ENCODE data around the gene SMURF1.
"Not testable (repeated sequence)": the region's sequence is repeated elsewhere in the genome, so short reads cannot be mapped to it uniquely, and the experiment has no call there.

SMURF1 gene

DNA sequence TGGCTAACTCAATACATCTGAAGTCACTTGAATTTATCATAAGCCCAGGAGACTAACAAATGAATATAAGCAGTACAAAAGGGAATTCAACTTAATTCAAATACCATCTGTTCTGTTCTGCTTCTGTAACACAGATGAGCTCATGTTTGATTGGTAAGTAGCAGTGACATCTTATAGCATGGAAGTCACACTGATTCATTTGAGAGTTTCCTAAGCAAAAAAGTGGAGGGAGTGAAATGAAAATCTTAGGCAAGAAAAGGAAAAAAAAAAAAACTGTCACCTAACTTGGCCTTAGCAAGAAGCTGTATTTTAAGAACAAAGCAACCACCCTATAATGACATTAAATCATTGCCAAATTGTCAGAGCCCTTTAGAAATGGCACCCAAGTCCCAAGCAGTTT lies 49.5 kb downstream of the SMURF1 start:
- DNase-seq: no peak

DNA sequence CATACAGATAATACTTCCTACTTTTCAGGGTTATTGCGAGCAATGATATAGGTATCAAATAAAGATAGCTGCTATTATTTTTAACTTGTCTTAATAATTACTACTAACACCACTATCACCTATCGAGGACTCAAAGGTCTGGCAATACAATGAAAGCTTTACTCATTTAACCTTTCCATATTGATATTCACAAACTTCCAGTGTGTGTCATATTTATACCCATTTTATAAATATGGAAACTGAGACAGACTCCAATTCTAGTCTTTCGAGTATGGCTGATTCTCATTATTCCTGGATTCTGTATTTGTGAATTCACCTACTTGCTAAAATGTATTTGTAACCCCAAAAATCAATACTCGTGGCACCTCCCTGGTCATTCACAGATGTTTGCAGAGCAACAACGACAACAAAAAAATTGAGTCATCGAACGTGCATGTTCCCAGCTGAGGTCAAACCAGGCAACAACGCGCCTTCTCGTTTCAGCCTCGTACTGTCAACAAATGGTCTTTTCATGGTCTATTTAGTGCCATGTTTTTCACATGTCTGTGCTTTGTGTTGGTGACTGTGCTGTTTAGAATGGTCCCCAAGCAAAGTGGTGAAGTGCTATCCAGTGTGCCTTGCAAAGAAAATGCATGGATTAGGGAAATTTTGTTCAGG lies 51.7 kb downstream of the SMURF1 start:
- no peak for DNase-seq

DNA sequence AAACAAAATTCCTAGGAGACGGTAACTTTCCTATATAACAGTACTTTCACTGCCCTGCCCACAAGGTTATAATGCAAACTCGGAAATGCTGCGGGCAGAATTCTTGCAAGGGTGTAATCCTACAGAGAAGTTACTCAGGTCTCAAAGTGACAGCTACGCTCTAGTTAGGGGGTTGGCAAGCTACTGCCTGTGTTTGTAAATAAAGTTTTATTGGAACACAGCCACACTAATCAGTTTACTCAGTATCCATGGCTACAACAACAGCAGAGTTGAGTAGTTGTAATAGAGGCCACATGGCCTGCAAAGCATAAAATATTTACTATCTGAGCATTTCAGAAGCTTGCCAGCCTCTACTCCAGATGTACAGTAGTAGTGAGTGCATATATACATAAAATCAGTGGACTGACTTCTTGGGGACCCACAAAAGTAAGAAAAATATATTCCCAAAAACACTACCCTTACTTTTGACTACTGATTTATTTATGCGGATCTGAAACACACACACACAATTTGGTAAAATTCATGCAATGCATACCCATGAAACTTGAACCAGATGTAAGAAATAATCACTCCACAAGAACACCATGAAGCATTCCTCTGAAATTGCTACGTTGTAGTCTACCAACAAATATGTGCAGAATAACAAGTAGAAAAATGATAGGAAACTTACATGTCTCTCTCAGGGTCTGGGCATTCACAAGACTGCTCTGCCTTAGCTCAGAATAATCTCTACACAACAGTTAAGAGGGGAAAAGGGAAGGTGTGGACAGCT lies 53.0 kb downstream of the SMURF1 start:
- DNase-seq: no peak

DNA sequence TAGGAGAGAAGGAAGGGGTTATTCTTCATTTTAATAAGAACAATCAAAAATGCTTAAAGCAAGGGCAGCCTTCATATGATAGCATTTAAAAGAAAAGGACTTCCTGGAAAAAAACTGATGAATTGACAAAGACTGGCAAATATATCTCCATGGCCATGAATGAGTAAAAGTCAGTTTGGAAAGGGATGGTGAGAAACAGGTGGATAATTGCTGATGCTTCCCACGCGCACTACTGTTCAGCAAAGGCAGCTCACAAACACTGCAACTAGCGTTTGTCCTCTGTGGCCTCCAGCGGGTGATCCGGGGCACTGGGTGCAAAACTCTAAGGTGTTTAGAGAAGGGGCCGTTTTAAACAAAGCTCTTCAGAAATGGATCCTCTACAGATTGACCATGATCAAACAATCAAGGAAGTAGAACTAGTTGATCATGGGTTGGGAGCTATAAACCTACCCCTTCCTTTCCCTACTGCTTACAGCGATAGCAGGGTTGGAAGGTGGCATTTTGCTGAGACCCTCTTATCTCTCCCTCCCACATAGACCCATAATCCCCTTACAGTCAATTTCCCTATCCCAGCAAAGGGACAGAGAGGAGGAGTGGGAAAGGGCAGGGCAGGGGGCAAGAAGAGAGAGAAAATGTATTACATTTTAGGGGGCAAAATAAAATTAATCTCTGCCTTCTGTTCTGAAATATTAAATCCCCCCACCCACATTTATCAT lies 53.8 kb downstream of the SMURF1 start:
- no peak for DNase-seq

DNA sequence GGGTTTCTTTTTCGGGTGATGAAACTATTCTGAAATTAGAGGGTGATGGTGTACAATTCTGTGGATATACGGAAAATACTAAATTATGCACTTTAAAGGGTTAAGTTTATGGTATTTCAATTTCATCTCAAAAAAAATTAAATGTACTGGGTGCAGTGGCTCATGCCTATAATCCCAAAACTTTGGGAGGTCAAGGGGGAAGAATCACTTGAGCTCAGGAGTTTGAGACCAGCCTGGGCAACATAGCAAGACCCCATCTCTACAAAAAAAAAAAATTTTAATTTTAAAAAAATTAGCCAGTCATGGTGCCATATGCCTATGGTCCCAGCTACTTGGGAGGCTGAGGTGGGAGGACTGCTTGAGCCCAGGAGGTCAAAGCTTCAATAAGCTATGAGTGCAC lies 57.0 kb downstream of the SMURF1 start:
- DNase-seq: no peak

DNA sequence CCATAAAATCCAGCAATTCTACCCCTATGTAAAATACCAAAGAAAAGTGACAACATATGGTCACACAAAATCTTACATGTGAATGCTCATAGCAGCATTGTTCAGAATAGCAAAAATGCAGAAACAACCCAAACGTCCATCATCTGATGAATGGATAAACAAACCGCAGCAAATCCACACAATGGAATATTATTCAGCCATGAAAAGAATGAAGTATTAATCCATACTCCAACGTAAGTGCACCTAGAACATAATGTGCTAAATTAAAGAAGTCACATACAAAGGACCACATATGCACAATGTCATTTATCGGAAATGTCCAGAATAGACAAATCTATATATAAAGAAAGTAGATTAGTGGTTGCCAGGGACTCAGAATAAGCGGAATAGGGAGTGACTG lies 57.4 kb downstream of the SMURF1 start:
- no peak for DNase-seq

DNA sequence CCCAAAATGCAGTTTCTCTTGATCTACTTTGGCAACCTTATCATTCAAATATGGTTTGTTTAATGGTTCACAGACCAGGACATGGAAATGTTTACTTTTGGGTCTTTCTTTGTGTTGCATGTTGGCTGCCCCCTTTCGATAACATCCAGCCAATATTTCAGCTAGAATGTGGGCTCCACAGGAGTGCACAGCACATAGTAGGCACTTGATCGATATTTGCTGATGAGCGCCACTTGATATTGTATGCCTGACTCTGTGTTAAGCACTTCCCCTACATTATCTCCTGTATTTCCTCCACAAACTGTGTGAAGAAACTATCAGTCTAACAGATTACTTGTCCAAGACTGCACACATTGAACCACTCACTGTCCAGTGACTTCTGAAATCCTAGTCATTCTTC lies 60.2 kb downstream of the SMURF1 start:
- no peak for DNase-seq

DNA sequence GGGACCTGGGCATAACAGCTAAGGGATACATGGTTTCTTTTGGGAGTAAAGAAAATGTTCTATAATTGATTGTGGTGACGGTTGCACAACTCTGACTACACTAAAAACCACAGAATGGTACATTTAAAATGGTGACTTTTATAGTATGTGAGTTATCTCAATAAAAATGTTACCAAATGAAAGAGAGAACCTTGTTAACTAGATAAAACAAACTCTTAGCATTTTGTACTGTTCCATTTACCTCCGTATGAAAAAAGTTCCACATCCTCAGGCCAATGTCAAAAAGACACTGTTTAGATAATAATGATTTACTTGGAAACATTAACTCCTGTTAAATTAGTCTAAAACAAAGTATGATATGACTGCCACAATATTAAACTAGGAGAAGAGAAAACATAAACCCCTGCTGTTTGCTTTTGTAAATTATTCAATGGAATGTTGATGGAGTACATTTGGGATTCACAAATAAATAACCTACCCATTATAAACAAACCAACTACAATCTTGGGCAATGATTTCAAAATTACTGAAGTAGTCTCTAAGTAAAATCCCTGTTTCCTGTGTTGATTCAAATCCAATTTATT lies 60.7 kb downstream of the SMURF1 start:
- no peak for DNase-seq

DNA sequence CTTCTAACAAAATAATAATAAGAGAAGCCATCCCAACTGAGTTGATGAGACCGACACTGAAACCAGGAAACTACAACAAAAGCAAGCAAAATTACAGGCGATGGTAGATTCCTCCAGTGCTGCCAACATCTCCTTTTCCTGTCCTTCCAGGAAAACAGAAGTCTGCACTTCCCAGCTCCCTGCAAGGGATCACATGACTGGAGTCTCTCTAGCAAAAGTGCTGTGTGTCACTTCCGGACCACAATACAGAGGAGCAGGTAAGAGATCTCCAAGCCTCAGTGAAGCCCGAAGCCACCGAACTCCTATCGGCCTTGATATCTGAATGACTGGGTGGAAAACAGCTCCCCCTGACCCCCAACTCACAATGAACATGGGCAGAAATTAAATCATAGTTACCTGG lies 63.2 kb downstream of the SMURF1 start:
- no peak for DNase-seq

DNA sequence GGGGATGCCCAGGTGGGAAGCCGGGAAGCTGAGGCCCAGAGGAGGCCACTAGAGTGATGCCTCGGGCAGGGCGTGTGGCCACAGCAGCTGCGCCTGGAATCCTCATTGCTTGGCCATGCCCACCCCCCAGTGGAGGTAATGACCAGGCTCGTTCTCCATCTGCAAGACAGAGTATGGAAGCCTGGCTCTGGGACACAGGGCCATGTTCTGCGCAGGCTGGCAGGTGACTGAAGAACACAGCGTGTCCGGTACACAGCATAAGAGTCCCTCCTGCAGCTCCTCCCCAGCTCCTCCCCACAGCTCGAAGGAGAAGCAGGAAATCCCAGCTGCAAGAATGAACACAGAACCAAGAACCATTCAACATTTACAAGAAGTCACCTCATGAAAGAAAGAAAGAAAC lies 64.8 kb downstream of the SMURF1 start:
- no peak for DNase-seq

DNA sequence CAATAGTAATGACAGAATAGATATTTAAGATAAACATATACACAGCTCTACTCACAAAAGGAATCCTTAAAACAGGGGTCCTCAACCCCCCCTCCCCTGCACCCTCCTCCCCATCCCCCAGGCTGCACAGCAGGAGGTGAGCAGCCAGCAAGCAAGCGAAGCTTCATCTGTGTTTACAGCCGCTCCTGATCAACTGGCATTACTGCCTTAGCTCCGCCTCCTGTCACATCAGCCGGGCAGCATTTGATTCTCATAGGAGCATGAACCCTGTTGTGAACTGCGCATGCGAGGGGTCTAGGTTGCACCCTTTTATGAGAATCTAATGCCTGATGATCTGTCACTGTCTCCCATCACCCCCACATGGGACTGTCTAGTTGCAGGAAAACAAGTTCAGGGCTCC lies 65.5 kb downstream of the SMURF1 start:
- no peak for DNase-seq

DNA sequence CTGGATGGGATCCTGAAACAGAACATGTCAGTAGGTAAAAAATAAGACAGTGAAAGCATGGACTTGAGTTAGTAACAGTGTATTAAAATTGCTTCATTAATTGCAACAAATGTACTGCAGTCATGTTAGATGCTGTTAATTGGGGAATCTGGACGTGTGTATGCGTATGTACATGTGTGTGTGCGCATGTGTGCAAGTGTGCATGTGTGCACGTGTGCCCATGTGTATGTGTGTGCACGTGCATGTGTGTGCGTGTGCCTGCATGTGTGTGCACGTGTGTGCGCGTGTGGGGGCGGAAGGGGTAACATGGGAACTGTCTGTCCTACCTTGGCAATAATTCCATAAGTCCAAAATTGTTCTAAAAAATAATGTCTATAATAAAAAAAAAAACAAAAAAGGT lies 67.3 kb downstream of the SMURF1 start:
- DNase-seq: no peak

DNA sequence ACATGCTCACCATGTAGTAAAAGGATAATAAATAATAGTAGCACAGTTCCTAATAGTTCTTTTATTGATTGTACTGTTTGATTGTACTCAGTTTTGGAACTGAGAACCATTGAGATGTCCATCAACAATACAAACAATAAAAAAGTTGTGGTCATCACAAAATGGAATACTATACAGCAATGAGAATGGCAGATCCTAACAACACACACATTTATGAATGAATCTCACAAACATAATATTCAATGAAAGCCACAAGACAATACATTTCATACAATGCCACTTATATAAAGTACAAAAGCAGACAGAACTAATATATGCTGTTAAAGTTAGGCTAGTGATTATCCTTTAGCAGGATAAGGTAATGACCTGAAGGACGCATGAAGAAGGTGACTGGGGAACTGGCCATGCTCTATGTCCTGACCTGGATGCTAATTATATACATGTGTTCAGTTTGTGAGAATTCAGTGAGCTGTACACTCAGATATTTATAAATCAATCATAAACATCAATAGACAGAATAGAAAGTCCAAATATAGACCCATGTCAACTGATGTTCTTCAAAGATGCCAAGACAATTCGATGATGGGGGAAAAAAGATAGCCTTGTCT lies 70.0 kb downstream of the SMURF1 start:
- DNase-seq: no peak

DNA sequence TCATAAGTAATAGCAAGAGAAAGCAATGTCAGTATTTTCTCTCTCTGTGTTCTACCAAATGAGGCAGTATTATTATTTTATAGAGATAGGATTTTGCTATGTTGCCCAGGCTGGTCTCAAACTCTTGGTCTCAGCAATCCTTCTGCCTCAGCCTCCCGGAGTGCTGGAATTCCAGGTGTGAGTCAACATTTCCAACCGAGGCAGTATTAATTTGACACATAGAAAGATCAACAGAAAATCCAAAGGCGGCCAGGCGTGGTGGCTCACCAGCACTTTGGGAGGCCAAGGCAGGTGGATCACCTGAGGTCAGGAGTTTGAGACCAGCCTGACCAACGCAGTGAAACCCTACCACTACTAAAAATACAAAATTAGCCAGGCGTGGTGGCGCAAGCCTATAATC lies 71.8 kb downstream of the SMURF1 start:
- no peak for DNase-seq

DNA sequence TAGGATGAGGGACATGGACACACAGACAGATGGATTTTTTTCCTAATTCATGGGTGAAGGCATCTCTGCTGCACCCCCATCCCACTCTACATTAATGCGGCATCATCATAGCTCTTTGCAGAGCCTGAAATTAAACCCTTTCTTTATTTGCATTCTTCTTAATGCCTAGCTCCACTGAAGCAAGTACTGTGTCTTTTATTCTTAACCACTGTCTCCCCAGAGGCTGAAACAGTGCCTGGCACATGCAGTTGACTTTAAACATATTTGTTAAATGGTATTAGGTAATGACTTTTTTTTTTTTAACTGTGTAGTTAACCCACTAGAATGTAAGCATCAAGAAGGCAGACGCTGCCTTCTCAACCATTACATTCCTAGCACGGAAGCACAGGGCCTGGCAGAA lies 73.5 kb downstream of the SMURF1 start:
- DNase-seq: no peak

DNA sequence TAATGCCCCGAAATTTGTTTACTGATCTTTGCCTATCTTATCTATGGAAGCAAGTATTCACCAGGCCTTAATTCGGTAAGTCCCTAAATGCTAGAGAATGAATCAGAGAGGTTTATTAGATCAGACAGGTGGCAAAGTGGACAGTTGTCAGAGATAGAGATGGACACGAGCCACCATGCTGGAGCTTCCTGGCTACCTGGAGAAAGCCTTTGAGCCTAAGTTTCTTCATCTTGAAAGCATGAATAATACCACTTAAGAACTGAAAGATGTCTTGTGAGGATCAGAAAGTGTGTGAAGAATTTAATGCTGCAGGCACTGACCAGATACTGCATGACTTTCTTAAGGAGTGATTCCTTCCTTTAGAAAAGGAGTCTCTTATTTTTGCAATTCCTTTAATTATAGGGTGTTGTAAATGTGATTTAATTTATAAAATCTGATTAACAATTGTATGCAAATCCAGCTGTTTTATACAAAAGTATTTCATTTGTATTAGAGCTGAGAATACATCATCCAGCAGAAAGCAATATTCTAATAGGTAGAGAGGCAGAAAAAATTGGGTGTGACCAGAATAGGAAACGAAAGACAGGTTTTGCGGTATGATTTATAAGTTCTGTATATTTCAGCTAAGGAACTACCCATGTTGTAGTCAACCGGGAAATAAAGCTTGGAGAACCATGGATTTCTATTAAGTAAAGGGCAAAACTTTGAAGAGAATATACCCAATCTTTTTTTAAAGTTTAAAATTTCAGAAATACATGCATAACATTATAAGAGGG lies 82.7 kb downstream of the SMURF1 start:
- DNase-seq: no peak

DNA sequence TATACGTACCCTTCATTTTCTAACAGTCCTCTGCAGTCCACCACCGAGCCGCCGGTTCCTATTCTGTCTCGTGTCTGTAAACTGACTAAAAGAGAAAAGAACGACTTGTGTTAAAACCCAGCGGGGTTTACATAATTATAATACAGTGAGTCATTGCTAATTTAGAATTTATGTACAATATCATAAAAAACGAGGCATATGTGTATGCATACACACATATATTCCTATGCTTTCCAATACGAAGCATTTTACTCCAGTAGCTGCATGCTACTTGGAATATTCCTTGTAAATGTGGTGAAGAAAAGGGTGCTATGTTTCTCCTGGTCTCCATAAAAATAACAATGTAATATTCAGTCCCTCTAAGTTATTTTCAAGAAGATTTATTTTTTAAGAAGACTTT lies 89.1 kb downstream of the SMURF1 start:
- DNase-seq: no peak

DNA sequence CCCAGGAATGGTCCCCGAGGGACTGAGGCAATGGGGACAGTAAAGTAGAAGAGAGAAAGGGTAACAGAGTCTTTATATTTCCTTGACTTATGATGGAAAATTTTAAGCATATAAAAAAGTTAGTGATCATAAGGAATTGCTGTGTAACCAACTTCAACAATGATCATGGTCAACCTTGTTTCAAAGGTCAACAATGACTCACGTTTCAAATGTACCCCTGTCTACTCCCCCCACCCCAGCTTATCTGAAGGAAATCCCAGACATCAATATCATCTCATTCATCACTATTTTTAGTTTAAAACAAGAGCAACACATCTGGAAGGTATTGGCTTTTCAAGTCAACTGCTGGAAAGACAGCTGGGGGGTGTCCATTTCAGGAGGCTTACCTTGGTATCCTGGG lies 92.9 kb downstream of the SMURF1 start:
- DNase-seq: no peak

DNA sequence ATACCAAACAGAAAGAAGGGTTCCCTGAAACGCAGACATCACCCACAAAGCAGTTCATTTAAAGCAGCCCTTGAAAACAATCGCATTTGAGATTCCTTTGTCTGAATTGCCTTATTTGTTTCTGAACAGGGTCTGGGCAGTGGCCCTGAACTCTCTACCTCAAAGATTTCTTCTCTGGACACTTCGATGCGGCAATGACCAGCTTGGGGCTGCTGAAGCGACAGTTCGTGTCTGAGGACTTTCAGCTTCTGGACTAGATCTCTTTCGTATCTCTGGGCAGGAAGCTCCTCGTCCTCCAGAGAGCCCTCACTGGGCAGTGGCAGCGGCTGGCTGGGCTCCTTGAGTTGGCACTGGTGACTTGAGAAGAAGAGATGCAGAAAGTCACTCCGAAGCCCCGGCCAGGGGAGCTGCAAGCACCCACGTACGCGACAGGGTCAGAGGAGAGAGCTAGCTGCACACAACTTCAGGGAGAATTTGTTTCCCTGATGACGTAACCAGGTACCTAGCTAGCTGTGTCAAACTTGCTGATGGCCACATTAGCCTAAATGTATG lies 96.3 kb downstream of the SMURF1 start:
- DNase-seq: no peak

DNA sequence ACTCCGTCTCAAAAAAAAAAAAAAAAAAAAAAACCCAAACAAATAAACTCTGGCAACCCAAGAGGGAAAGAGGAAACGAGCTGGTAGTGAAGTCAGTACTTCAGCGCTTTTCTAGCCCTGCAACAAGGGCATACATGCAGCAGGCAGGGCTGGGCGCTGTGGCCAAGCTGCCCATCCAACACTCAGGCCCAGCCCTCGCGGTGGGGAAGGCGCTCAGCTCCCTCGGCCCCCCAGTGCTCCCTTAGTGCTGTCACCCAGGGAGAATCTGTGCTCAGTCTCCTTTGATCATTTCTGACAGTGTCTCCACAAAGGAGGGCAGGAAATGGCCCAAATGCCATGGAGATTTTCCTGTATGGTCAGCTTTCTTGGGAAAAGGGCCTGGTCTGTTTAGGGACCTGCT lies 97.2 kb downstream of the SMURF1 start:
- no peak for DNase-seq

DNA sequence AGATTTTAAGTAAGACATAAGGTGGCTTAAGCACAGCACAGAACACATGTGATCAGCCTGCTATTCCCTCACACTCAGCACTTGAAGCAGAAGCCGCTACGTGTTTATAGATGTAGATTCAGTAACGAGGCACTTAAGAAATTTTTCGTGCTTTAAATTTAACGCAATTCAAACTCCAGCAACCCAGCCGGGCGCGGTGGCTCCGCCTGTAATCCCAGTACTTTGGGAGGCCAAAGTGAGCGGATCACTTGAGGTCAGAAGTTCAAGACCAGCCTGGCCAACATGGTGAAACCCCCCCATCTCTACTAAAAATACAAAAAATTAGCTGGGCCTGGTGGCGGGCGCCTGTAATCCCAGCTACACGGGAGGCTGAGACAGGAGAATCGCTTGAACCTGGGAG lies 97.6 kb downstream of the SMURF1 start:
- DNase-seq: not testable (repeated sequence)

DNA sequence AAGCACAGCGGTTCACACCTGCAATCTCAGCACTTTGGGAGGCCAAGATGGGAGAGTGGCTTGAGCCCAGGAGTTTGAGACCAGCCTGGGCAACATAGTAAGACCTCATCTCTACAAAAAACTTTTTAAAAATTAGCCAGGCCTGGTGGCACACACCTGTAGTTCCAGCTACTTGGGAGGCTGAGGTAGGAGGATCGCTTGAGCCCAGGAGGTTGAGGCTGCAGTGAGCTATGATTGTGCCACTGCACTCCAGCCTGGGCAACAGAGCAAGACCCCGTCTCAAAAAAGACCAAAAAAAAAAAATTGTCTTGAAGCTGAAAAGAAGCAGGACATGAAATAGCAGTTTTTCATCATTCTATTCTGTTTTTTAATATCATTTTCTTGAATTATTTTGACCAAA lies 99.0 kb downstream of the SMURF1 start:
- not testable (repeated sequence) for DNase-seq

Measured in bone marrow (tissue), 2 donors.